Muscle of leg (tissue), 11 donors: ENCODE data around the gene SGCD. TPM values are rescaled to one million over a fixed set of nuclear protein-coding genes. Genes with fewer than 3 reads are reported as not detected.
A peak's percentile ranks its signal among the peaks of the same experiment; 100 is the strongest.
"Not testable (repeated sequence)": the region's sequence is repeated elsewhere in the genome, so short reads cannot be mapped to it uniquely, and the experiment has no call there.

Source experiments
- DNase-seq: peaks from one replicate; pipeline ENCODE4 v3.0.0; 2013
- H3K27ac ChIP-seq: one replicate; pipeline ENCODE4 v1.5.1; 2013; ENCODE audit warnings: mild to moderate bottlenecking, low read length, control low read depth
- H3K27me3 ChIP-seq: one replicate; pipeline ENCODE4 v1.6.1; 2013; ENCODE audit warnings: low read length; ENCODE audit not compliant: control insufficient read depth, insufficient read depth
- H3K36me3 ChIP-seq: one replicate; pipeline ENCODE4 v1.6.1; 2013; ENCODE audit warnings: low read length; ENCODE audit not compliant: control insufficient read depth, insufficient read depth
- H3K4me1 ChIP-seq: one replicate; pipeline ENCODE4 v1.6.1; 2013; ENCODE audit warnings: low read length; ENCODE audit not compliant: control insufficient read depth, insufficient read depth
- H3K4me3 ChIP-seq: one replicate; pipeline ENCODE4 v1.5.1; 2013; ENCODE audit warnings: low read length, control low read depth
- H3K9me3 ChIP-seq: replicated peaks from 2 replicates; pipeline ENCODE4 v1.6.1; 2013; ENCODE audit warnings: low read depth, low read length; ENCODE audit not compliant: control insufficient read depth
- WGBS: methylation state at CpG from one replicate; pipeline ENCODE4 v1.1.5; 2013; ENCODE audit warnings: missing lambda C conversion rate; ENCODE audit not compliant: insufficient coverage; 5-methylcytosine and 5-hydroxymethylcytosine counted together
- polyA plus RNA-seq, 8 donors: library from polyadenylated mRNA; unstranded; fragments of 120-200 nt; gene quantifications; one replicate each; pipeline versions ENCODE4 v1.2.1 to v1.2.3, GENCODE V29; 2013; ENCODE audit warnings: inconsistent platforms in 1 of 8, low replicate concordance in 1 of 8; ENCODE audit not compliant: insufficient read length in 8 of 8, insufficient read depth in 1 of 8
- total RNA-seq: library from RNA; stranded (reverse); fragments of 120-200 nt; gene quantifications from one replicate; pipeline ENCODE4 v1.2.4, GENCODE V29; 2013

Gene SGCD
- total and polyA plus RNA-seq, 9 donors = 35.2 to 92.5 (median 82.7) TPM

- H3K9me3 ChIP-seq = no peaks in the 10 kb centered on the region
- H3K27me3 ChIP-seq = no peaks in the 10 kb centered on the region
- H3K36me3 ChIP-seq = peaks cover 11% of the 10 kb centered on the region
- peak; percentile 63 for DNase-seq
- H3K4me1 ChIP-seq = peaks cover 2% of the 10 kb centered on the region
- WGBS = 73% methylated on average over 2 of the region's 4 CpGs
- no peak overlapping the region for H3K4me3 ChIP-seq
- H3K27ac ChIP-seq = no peak overlapping the region
Measured at GRCh38 chr5:156595132-156595787, 268.3 kb downstream of the SGCD start.

GRCh38 chr5:156597276-156597675, 270.3 kb downstream of the SGCD start:
- H3K27me3 ChIP-seq = no peaks in the 10 kb centered on the region
- no CpG with 5 or more reads among the region's 3 CpGs for WGBS
- no peak overlapping the region for H3K4me3 ChIP-seq
- no peak overlapping the region for H3K27ac ChIP-seq
- DNase-seq = no peak
- H3K36me3 ChIP-seq = peaks cover 11% of the 10 kb centered on the region
- peaks cover 2% of the 10 kb centered on the region for H3K4me1 ChIP-seq
- H3K9me3 ChIP-seq = peaks cover 4% of the 10 kb centered on the region

GRCh38 chr5:156598964-156599363, 272.0 kb downstream of the SGCD start:
- peaks cover 6% of the 10 kb centered on the region for H3K36me3 ChIP-seq
- H3K27ac ChIP-seq = no peak overlapping the region
- WGBS = no CpG with 5 or more reads among the region's 2 CpGs
- H3K9me3 ChIP-seq = peaks cover 4% of the 10 kb centered on the region
- no peak for DNase-seq
- H3K4me1 ChIP-seq = peaks cover 2% of the 10 kb centered on the region
- H3K4me3 ChIP-seq = no peak overlapping the region
- no peaks in the 10 kb centered on the region for H3K27me3 ChIP-seq

- not testable (repeated sequence) for H3K27ac ChIP-seq, DNase-seq, H3K27me3 ChIP-seq, H3K4me1 ChIP-seq, H3K36me3 ChIP-seq, H3K4me3 ChIP-seq
- peaks cover 16% of the 10 kb centered on the region for H3K9me3 ChIP-seq
- 99% methylated on average over 9 of the region's 11 CpGs for WGBS
Measured at GRCh38 chr5:156610582-156610981, 283.6 kb downstream of the SGCD start.

- Histone ChIP-seq H3K4me3 (no peak overlapping the region), H3K27ac (no peak overlapping the region), H3K9me3 (peaks cover 12% of the 10 kb centered on the region), H3K4me1 (no peaks in the 10 kb centered on the region), H3K36me3 (peaks cover 4% of the 10 kb centered on the region), H3K27me3 (no peaks in the 10 kb centered on the region)
- no peak for DNase-seq
- 67% methylated on average over 1 of the region's 2 CpGs for WGBS
Measured at GRCh38 chr5:156615901-156616300, 288.9 kb downstream of the SGCD start.

- H3K9me3 ChIP-seq = peaks cover 4% of the 10 kb centered on the region
- H3K27me3 ChIP-seq = no peaks in the 10 kb centered on the region
- peaks cover 3% of the 10 kb centered on the region for H3K36me3 ChIP-seq
- H3K27ac ChIP-seq = peak overlapping the region; percentile 25
- H3K4me1 ChIP-seq = no peaks in the 10 kb centered on the region
- WGBS = 45% methylated on average over 2 of the region's 2 CpGs
- no peak overlapping the region for H3K4me3 ChIP-seq
- no peak for DNase-seq
Measured at GRCh38 chr5:156617426-156617825, 290.5 kb downstream of the SGCD start.

- peak; percentile 30 for DNase-seq
- WGBS = 52% methylated on average over 7 of the region's 8 CpGs
Measured at GRCh38 chr5:156618601-156619000, 291.6 kb downstream of the SGCD start.

GRCh38 chr5:156621719-156622118, 294.8 kb downstream of the SGCD start:
- H3K27me3 ChIP-seq = no peaks in the 10 kb centered on the region
- H3K4me1 ChIP-seq = no peaks in the 10 kb centered on the region
- H3K36me3 ChIP-seq = peaks cover 3% of the 10 kb centered on the region
- H3K4me3 ChIP-seq = no peak overlapping the region
- no peak for DNase-seq
- no peak overlapping the region for H3K27ac ChIP-seq
- WGBS = no CpG with 5 or more reads among the region's 1 CpG
- H3K9me3 ChIP-seq = no peaks in the 10 kb centered on the region

More at GRCh38 chr5:156618601-156619000, 291.6 kb downstream of the SGCD start:
- no peaks in the 10 kb centered on the region for H3K27me3 ChIP-seq
- no peaks in the 10 kb centered on the region for H3K4me1 ChIP-seq
- no peak overlapping the region for H3K27ac ChIP-seq
- H3K9me3 ChIP-seq = no peaks in the 10 kb centered on the region
- no peak overlapping the region for H3K4me3 ChIP-seq
- no peaks in the 10 kb centered on the region for H3K36me3 ChIP-seq

GRCh38 chr5:156623381-156624040, 296.5 kb downstream of the SGCD start:
- DNase-seq = peak; percentile 36

GRCh38 chr5:156624686-156625085, 297.7 kb downstream of the SGCD start:
- DNase-seq = no peak
- Histone ChIP-seq H3K4me3 (no peak overlapping the region), H3K9me3 (no peaks in the 10 kb centered on the region), H3K4me1 (no peaks in the 10 kb centered on the region), H3K27me3 (no peaks in the 10 kb centered on the region), H3K36me3 (peaks cover 3% of the 10 kb centered on the region), H3K27ac (no peak overlapping the region)
- WGBS = no CpG with 5 or more reads among the region's 4 CpGs

More at GRCh38 chr5:156623381-156624040, 296.5 kb downstream of the SGCD start:
- no peaks in the 10 kb centered on the region for H3K9me3 ChIP-seq
- H3K27ac ChIP-seq = no peak overlapping the region
- no peaks in the 10 kb centered on the region for H3K4me1 ChIP-seq
- no peaks in the 10 kb centered on the region for H3K27me3 ChIP-seq
- 66% methylated on average over 2 of the region's 5 CpGs for WGBS
- no peak overlapping the region for H3K4me3 ChIP-seq
- H3K36me3 ChIP-seq = peaks cover 3% of the 10 kb centered on the region
